BLaER1 (cell line): Measurements from ENCODE around the gene RBPJL.

Experiments used
- H3K27ac ChIP-seq: shearing (Covaris generic); formaldehyde crosslinking; 2 replicates; pipeline ENCODE4 v1.8.1; 2022
- H3K27me3 ChIP-seq: shearing (Covaris generic); formaldehyde crosslinking; 2 replicates; pipeline ENCODE4 v1.8.1; 2022
- H3K36me3 ChIP-seq: shearing (Covaris generic); formaldehyde crosslinking; 2 replicates; pipeline ENCODE4 v1.8.1; 2022
- H3K4me1 ChIP-seq: shearing (Covaris generic); formaldehyde crosslinking; 2 replicates; pipeline ENCODE4 v1.8.1; 2022
- H3K4me2 ChIP-seq: shearing (Covaris generic); formaldehyde crosslinking; 2 replicates; pipeline ENCODE4 v1.8.1; 2022
- H3K4me3 ChIP-seq: shearing (Covaris generic); formaldehyde crosslinking; 2 replicates; pipeline ENCODE4 v1.8.1; 2022
- H3K9ac ChIP-seq: shearing (Covaris generic); formaldehyde crosslinking; 2 replicates; pipeline ENCODE4 v1.8.1; 2022
- H3K9me3 ChIP-seq: shearing (Covaris generic); formaldehyde crosslinking; 2 replicates; pipeline ENCODE4 v1.8.1; 2022
- H4K20me1 ChIP-seq: shearing (Covaris generic); formaldehyde crosslinking; 2 replicates; pipeline ENCODE4 v1.8.1; 2022
- Cebpa-rat ChIP-seq: shearing (Covaris generic); IDR thresholded peaks from 2 replicates; pipeline ENCODE4 v1.8.1; 2022

Gene RBPJL, protein sequence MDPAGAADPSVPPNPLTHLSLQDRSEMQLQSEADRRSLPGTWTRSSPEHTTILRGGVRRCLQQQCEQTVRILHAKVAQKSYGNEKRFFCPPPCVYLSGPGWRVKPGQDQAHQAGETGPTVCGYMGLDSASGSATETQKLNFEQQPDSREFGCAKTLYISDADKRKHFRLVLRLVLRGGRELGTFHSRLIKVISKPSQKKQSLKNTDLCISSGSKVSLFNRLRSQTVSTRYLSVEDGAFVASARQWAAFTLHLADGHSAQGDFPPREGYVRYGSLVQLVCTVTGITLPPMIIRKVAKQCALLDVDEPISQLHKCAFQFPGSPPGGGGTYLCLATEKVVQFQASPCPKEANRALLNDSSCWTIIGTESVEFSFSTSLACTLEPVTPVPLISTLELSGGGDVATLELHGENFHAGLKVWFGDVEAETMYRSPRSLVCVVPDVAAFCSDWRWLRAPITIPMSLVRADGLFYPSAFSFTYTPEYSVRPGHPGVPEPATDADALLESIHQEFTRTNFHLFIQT

DNA sequence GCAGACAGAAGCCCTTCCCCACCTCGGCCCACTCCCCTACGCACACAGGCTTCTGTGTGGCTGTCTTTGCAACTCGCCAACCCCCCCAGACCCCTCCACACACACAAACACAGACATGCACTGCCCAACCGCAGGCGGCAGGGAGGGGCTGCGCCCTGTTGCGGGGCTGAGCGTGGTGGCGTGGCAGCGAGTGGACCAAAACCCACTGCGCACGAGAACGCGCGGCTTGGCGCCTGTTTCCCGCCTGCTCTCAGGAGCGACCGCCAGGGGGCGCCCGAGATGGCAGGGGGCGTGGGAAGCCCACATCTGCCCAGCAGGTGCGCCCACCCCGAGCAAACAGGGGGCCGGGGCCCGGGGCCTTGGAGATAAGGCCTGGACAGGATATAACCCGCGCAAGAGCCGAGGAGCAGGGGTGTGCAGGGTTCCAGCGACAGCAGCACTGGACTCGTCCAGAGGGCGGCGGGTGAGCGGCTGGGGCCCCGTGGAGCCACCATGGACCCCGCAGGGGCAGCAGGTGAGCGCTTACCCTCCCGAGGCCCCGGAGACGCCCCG, at the start of gene RBPJL:
Gene RBPJL, plus strand, starts transcription at position 410 of the 552 bp plus-strand sequence. Its CDS starts 83 bp downstream, at position 493.
- no peaks in the 10 kb centered on the region for H3K9me3 ChIP-seq
- peaks cover 46% of the 10 kb centered on the region for H3K4me1 ChIP-seq
- TF ChIP-seq Cebpa-rat = no peak
- H3K36me3 ChIP-seq = no peaks in the 10 kb centered on the region
- H3K27ac ChIP-seq = no peak within 1 kb of the TSS
- peak within 1 kb of the TSS; percentile 59 for H3K4me2 ChIP-seq
- peaks cover 6% of the 10 kb centered on the region; the same call in 1 of the 2 replicates for H3K27me3 ChIP-seq
- no peaks in the 10 kb centered on the region for H4K20me1 ChIP-seq
- no peak within 1 kb of the TSS for H3K4me3 ChIP-seq
- no peak within 1 kb of the TSS for H3K9ac ChIP-seq

DNA sequence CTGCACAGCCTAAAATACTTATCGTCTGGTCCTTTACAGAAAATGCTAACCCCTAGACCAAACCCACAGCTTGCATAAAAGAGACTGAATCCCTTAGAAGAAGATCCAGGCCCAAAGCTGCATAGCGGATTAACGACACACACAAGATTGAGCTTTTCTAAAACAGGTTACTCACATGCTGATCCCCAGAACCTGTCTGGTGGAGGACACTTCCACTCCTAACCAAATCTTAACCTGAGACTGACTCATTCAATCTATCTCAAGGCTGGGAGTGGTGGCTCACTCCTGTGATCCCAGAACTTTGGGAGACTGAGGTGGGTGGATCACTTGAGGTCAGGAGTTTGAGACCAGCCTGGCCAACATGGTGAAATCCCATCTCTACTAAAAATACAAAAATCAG, 49.5 kb upstream of the RBPJL start:
- H3K9me3 ChIP-seq = no peaks in the 10 kb centered on the region
- H3K27ac ChIP-seq = no peak overlapping the region
- no peaks in the 10 kb centered on the region for H4K20me1 ChIP-seq
- H3K4me1 ChIP-seq = no peaks in the 10 kb centered on the region
- no peak overlapping the region for H3K4me3 ChIP-seq
- H3K4me2 ChIP-seq = no peak overlapping the region
- TF ChIP-seq Cebpa-rat = no peak
- no peaks in the 10 kb centered on the region for H3K27me3 ChIP-seq
- H3K36me3 ChIP-seq = no peaks in the 10 kb centered on the region
- H3K9ac ChIP-seq = no peak overlapping the region

DNA sequence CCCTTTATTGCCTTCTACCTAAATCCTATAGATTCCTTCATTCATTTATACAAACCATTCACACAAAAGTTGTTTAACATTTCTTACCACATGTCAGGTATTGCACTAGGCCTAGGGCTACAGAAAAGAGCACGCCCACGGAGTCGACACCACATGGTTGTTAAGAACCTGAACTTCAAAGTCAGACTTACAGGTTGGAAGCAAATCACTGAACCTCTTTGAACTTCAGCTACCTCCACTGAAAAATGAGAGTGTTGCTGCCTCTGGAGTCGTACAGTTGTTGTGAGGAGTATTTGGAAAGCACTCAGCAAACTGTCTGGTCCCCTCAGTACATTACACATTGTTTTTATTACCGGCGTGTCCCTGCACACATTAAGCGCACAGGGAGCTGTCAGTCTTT, 48.9 kb upstream of the RBPJL start:
- no peak for TF ChIP-seq Cebpa-rat
- Histone ChIP-seq H3K9me3 (no peaks in the 10 kb centered on the region), H3K27me3 (no peaks in the 10 kb centered on the region)

DNA sequence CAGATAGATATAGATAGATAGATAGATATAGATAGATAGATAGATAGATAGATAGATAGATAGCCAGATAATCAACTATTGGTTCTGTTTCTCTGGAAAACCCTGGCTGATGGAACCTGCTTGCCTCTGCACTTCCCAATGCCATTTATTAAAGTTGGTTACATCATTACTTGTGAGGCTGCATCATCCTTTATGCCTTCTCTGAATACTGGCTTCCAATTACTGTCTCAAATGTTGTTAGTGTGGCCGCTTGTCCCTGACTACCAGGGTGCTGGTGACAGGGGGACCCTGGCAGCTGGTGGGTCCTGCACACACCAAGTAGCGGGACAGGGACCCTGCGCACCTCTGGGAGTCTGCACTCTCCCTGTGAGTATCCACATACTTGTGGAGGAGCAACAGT, 48.4 kb upstream of the RBPJL start:
- Histone ChIP-seq H3K4me2 (no peak overlapping the region), H3K27ac (no peak overlapping the region), H3K4me1 (no peaks in the 10 kb centered on the region), H3K36me3 (no peaks in the 10 kb centered on the region), H3K9me3 (no peaks in the 10 kb centered on the region), H3K27me3 (no peaks in the 10 kb centered on the region), H4K20me1 (no peaks in the 10 kb centered on the region), H3K4me3 (no peak overlapping the region), H3K9ac (no peak overlapping the region)
- TF ChIP-seq Cebpa-rat = no peak

More for the DNA sequence above, 48.9 kb upstream of the RBPJL start:
- Histone ChIP-seq H3K4me3 (no peak overlapping the region), H3K27ac (no peak overlapping the region), H3K4me1 (no peaks in the 10 kb centered on the region), H3K4me2 (no peak overlapping the region), H3K9ac (no peak overlapping the region), H4K20me1 (no peaks in the 10 kb centered on the region), H3K36me3 (no peaks in the 10 kb centered on the region)

DNA sequence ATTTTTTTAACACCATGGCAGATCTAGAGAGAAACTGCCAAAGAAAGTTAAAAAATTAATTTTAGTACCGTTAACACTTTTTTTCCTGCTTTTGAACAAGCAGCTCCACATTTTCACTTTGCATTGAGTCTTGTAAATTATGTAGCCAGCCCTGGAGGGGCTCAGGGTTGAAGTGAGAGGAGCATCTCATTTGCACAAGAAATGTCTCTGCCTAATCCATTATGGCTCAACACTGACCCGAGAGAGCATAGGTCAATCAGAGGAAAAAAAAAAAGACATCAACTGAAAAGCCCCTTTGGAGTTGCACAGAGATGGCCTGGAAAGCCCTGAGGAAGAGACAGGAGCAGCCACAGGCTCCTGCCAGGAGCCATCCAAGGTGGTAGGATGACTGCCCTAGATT, 48.0 kb upstream of the RBPJL start:
- H4K20me1 ChIP-seq = no peaks in the 10 kb centered on the region
- no peak overlapping the region for H3K4me2 ChIP-seq
- H3K27ac ChIP-seq = no peak overlapping the region
- no peaks in the 10 kb centered on the region for H3K9me3 ChIP-seq
- no peaks in the 10 kb centered on the region for H3K27me3 ChIP-seq
- no peak overlapping the region for H3K9ac ChIP-seq
- no peak overlapping the region for H3K4me3 ChIP-seq
- no peaks in the 10 kb centered on the region for H3K4me1 ChIP-seq
- TF ChIP-seq Cebpa-rat = no peak
- H3K36me3 ChIP-seq = no peaks in the 10 kb centered on the region

DNA sequence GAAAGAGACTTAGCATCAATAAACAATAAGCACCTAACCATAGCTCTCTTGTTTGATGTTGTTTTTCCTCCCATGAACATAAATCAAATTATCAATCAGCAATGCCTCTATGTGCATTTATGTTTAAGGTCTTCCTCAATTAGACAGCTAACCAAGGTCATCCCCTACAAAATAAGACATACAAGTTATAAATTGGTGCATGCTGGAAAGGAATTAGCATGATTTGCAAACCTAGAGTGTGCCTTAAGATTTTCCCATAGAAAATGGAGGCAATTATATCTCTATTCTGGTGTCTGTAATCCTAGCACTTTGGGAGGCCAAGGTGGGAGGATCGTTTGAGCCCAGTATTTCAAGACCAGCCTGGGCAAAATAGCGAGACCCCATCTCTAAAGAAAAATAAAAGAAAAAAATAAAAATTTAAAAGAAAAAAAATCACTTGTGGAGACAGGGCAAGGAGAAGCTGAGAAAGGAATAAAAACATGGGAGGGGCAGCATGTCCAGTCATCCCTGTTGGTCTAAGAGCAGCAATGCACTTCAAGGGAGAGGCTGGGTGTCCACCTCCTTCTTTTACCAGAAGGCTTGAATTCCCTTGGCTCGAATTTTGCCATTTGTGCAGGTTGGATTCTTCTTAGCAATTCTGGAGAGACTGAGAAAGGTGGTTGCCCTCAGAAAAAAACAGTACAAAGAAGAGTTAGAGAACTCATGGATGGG, 42.9 kb upstream of the RBPJL start:
- Histone ChIP-seq H3K4me2 (no peak overlapping the region), H3K4me3 (no peak overlapping the region), H3K27ac (no peak overlapping the region), H3K9me3 (no peaks in the 10 kb centered on the region), H3K36me3 (no peaks in the 10 kb centered on the region), H3K9ac (no peak overlapping the region), H4K20me1 (no peaks in the 10 kb centered on the region), H3K27me3 (no peaks in the 10 kb centered on the region), H3K4me1 (no peaks in the 10 kb centered on the region)
- TF ChIP-seq Cebpa-rat = no peak

DNA sequence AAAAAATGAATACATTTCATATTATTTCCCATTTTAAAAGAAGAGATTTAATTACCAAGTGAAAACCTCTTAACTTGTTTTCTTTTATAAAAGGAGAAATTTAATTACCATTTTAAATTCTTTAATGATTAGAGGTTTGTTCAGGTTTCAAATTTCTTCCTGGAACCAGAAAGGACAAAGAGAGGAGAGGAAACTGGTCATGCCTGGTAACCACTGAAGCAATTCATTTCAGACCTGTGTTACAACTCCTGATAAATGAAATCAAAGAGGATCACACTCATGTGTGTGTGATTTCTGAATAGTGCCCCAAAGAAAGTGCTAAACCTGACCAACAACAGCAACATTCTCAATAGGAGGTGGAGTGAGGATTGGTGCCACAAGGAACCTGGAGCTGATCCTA, 39.7 kb upstream of the RBPJL start:
- Histone ChIP-seq H3K27ac (no peak overlapping the region), H3K4me1 (no peaks in the 10 kb centered on the region), H4K20me1 (no peaks in the 10 kb centered on the region), H3K4me2 (no peak overlapping the region), H3K27me3 (no peaks in the 10 kb centered on the region), H3K4me3 (no peak overlapping the region), H3K9ac (no peak overlapping the region), H3K9me3 (no peaks in the 10 kb centered on the region), H3K36me3 (no peaks in the 10 kb centered on the region)
- no peak for TF ChIP-seq Cebpa-rat

DNA sequence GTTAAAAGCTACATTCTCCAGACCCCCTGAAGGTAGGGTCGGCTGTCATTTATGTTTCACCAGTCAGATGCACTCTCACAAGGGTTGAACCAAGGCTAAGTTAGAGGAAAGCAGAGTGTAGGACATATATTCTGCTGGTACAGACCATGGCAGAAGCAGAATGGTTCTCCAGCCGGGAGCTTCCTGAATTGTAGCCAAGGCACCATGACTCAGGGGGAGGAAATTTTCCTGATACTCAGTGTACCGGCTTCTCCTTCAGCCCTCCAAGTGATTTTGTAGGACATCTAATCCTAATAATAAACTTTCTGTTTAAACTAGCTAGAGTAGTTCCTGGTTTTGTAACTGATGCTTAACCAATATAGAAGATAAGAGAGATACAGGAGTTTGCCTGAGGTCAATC, 38.1 kb upstream of the RBPJL start:
- no peak for TF ChIP-seq Cebpa-rat
- H3K27ac ChIP-seq = no peak overlapping the region

DNA sequence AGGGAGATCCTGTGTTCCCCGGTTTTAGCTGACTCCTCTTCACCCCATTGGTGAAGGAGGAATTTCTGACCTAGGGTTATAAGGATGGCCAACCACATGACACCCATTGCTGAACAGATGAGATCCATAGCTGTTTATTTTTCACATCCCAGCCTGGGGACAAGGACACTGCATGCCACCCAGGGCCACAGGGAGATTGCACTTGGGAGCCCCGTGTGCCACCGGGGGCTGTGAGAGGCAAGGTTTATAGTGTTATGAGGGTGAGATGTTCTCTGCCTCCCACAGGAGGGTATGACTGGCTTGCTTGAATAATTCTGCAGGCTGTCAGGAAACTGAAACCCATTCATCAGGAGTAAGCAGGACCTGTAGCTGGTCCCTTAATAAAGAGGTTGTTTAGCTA, 37.6 kb upstream of the RBPJL start:
- Histone ChIP-seq H3K4me2 (no peak overlapping the region), H3K4me1 (no peaks in the 10 kb centered on the region), H4K20me1 (no peaks in the 10 kb centered on the region), H3K9me3 (no peaks in the 10 kb centered on the region), H3K27me3 (no peaks in the 10 kb centered on the region), H3K27ac (no peak overlapping the region), H3K9ac (no peak overlapping the region), H3K36me3 (no peaks in the 10 kb centered on the region), H3K4me3 (no peak overlapping the region)
- TF ChIP-seq Cebpa-rat = no peak

More for the DNA sequence above, 38.1 kb upstream of the RBPJL start:
- Histone ChIP-seq H3K4me2 (no peak overlapping the region), H3K4me3 (no peak overlapping the region), H3K9me3 (no peaks in the 10 kb centered on the region), H4K20me1 (no peaks in the 10 kb centered on the region), H3K27me3 (no peaks in the 10 kb centered on the region), H3K36me3 (no peaks in the 10 kb centered on the region), H3K9ac (no peak overlapping the region), H3K4me1 (no peaks in the 10 kb centered on the region)

DNA sequence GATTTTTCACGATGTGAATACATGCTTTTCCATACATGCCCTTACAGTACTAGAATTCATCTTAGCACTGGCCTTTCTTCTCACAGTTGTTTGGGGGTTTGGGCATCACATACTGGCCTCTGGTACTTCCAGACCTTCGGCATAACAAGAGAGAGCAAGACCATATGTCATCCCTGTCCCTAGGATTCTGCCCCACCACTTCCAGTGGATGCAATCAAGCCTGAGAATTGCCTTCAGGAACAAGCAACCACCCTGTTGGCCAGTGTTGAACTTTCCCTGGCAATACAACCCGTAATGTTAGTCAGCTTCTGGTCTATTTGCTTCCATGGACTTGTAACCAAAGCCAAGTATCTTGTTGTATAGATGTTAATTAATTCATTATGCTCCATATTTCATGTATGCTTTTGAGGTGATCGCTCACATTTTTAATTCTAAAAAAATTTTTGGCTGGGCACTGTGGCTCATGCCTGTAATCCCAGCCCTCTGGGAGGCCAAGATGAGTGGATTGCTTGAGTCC, 36.8 kb upstream of the RBPJL start:
- H3K9me3 ChIP-seq = no peaks in the 10 kb centered on the region
- H3K9ac ChIP-seq = no peak overlapping the region
- TF ChIP-seq Cebpa-rat = no peak
- no peaks in the 10 kb centered on the region for H3K4me1 ChIP-seq
- H3K27me3 ChIP-seq = no peaks in the 10 kb centered on the region
- no peaks in the 10 kb centered on the region for H3K36me3 ChIP-seq
- no peak overlapping the region for H3K4me2 ChIP-seq
- no peak overlapping the region for H3K27ac ChIP-seq
- no peaks in the 10 kb centered on the region for H4K20me1 ChIP-seq
- no peak overlapping the region for H3K4me3 ChIP-seq
